Lower leg skin (tissue), 4 donors: ENCODE measurements around the gene PDE8A. TPM values are rescaled to one million over a fixed set of nuclear protein-coding genes. Genes with fewer than 3 reads are reported as not detected.

Experiments
- DNase-seq, 2 donors: peaks; one replicate each; pipeline ENCODE4 v3.0.0-alpha.2; 2019; ENCODE audit warnings: low spot score in 2 of 2
- H3K4me3 ChIP-seq: fragments of 200-600 bp; sonication (generic); 2 replicates; pipeline ENCODE4 v1.5.1; 2017; ENCODE audit warnings: mild to moderate bottlenecking, low read depth; ENCODE audit not compliant: poor library complexity, severe bottlenecking
- POLR2A ChIP-seq, 2 donors: fragments of 450-650 bp; IDR thresholded peaks; one replicate each; pipeline ENCODE4 v1.6.1; 2016 to 2017; ENCODE audit warnings: antibody characterized with exemption in 2 of 2, mild to moderate bottlenecking in 1 of 2, moderate library complexity in 1 of 2
- WGBS, 2 donors: methylation state at CpG; one replicate each; pipeline ENCODE4 v1.1.5; 2018; 5-methylcytosine and 5-hydroxymethylcytosine counted together
- intact Hi-C: fragments of 100-400 bp; cut with DNase I; formaldehyde crosslinking; loops from one replicate; pipeline ENCODE4 v1.15.0; 2023; ENCODE audit warnings: low total_unique reads
- total RNA-seq, 4 donors: library from RNA; depleted of rRNA; stranded (reverse); fragments of >200 nt; gene quantifications; one replicate each; pipeline ENCODE4 v1.1.0, GENCODE V29; 2016
- TF ChIP-seq, protein P1 (sequence below), 3 donors: fragments of 450-650 bp; IDR thresholded peaks; one replicate each; pipeline ENCODE4 v1.5.1; 2016; ENCODE audit warnings: antibody characterized with exemption in 3 of 3, mild to moderate bottlenecking in 3 of 3, moderate library complexity in 2 of 3

The PDE8A gene
- total RNA-seq, 4 donors from 2014 or later, result 14.7 to 23.1 (median 19.4) TPM

DNA sequence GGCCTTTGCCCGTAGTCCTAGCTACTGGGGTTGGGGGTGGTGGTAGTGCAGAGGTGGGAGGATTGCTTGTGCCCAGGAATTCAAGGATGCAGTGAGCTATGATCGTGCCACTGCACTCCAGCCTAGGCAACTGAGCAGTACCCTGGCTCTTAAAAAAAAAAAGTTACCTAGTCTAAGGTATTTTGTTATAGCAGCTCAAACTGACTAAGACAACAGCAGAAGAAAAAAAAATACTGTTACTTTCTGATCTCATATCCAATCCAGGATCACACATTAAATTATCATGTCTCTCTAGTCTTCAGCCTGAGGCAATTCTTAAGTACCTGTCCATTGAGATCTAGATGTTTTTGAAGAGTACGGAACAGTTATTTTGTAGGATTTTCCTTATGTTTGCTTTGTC lies 39.8 kb downstream of the PDE8A start:
- intact Hi-C loops, result no loop called here
- WGBS, 2 donors, result 98 to 99% methylated on average over 3 of the region's 3 CpGs
- TF ChIP-seq POLR2A (IDR thresholded peaks at IDR 0.05), result no peak
- TF ChIP-seq, protein P1, sequence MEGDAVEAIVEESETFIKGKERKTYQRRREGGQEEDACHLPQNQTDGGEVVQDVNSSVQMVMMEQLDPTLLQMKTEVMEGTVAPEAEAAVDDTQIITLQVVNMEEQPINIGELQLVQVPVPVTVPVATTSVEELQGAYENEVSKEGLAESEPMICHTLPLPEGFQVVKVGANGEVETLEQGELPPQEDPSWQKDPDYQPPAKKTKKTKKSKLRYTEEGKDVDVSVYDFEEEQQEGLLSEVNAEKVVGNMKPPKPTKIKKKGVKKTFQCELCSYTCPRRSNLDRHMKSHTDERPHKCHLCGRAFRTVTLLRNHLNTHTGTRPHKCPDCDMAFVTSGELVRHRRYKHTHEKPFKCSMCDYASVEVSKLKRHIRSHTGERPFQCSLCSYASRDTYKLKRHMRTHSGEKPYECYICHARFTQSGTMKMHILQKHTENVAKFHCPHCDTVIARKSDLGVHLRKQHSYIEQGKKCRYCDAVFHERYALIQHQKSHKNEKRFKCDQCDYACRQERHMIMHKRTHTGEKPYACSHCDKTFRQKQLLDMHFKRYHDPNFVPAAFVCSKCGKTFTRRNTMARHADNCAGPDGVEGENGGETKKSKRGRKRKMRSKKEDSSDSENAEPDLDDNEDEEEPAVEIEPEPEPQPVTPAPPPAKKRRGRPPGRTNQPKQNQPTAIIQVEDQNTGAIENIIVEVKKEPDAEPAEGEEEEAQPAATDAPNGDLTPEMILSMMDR (IDR thresholded peaks at IDR 0.05), result no peak
- no peak for DNase-seq
- no peak overlapping the region for H3K4me3 ChIP-seq

DNA sequence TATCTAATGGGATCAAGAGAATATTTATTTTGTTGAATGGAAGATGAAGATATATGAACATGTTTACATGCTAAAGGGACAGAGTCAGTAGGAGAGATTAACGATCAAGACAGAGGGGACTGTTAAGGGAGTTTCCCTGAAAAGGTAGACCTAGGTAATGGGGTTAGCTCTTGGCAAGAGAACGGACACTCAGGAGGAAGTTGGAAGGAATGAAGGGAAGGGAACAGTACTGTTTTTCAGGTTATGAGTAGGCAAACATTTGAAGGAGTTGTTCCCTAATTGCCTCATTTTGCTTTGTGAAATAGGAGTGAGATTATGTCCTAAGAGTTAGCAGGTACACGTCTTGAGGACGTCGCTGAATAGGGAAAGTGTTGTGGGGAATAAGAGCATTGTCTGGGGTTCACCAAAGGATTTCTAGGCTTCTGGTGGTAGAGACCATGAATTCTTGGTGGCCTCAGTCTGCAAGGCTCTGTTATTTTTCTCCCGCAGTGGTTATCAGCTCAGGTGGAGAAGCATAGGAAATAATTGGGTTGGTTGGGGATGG lies 41.3 kb downstream of the PDE8A start:
- 60 to 81% methylated on average over 6 of the region's 6 CpGs for WGBS, 2 donors
- no peak for TF ChIP-seq POLR2A (IDR thresholded peaks at IDR 0.05)
- TF ChIP-seq, protein P1 (IDR thresholded peaks at IDR 0.05), result no peak
- no peak overlapping the region for H3K4me3 ChIP-seq
- no peak for DNase-seq
- intact Hi-C loops, result no loop called here

DNA sequence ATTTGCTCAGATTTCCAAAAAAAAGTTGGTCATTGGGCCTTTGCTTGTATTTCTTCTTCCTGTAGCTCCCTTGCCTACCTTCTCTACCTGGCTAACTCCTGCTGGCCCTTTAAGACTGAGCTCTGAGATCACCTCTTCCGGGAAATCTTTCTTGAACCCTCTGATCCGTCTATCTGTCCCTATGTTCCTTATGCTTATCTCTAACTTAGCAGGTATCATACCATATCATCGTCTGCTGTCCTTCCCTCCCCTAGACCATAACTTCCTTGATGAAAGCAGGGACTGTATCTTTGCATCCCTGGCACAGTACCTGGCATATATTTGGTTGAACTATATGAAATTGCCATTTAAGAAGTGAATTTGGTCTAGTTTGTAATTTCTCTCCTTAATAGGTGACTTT lies 42.3 kb downstream of the PDE8A start:
- H3K4me3 ChIP-seq, result no peak overlapping the region
- 88 to 91% methylated on average over 3 of the region's 3 CpGs for WGBS, 2 donors
- no peak for DNase-seq
- TF ChIP-seq, protein P1 (IDR thresholded peaks at IDR 0.05), result no peak
- no peak for TF ChIP-seq POLR2A (IDR thresholded peaks at IDR 0.05)
- intact Hi-C loops, result no loop called here

DNA sequence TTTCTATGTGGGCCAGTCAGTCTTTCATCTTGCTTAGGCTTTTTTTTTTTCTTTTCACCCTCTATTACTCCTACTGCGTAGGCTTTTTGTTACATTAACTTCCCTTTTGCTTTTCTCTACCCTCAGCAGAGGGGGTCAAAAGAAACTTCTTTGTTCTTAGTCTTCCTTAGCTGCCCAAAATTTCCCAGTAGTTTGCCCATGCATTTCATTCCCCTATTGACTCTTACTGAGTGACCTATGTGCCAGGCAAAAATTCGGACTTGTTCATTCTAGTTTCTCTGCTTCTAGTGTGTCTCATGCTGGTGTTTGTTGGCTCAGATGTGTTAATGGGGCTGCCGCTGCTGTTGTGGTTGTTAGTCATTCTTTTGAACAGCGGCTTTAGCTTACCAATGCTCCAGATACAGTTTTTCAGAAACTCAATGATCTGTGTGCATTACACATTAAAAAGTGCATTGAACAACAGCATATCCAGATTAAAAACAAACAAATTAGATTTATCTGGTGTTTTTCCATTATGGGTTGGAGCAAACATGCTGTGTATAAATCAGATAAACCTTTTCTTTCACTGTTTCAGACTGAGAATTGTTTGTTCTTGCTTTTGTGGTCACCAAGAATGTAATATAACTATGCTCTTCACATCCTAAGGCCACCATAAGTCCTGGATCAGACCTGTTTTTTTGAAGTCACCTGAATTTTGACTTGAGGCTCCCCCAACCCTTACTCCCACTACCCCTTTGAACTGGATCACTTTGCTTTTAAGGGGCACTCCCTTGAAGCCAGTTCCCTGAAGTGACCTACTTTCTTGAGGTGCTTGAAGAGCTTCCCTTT lies 43.1 kb downstream of the PDE8A start:
- no peak overlapping the region for H3K4me3 ChIP-seq
- WGBS, 2 donors, result 50 to 68% methylated on average over 4 of the region's 4 CpGs
- no peak for TF ChIP-seq POLR2A (IDR thresholded peaks at IDR 0.05)
- TF ChIP-seq, protein P1 (IDR thresholded peaks at IDR 0.05), result no peak
- intact Hi-C loops, result no loop called here
- no peak for DNase-seq

DNA sequence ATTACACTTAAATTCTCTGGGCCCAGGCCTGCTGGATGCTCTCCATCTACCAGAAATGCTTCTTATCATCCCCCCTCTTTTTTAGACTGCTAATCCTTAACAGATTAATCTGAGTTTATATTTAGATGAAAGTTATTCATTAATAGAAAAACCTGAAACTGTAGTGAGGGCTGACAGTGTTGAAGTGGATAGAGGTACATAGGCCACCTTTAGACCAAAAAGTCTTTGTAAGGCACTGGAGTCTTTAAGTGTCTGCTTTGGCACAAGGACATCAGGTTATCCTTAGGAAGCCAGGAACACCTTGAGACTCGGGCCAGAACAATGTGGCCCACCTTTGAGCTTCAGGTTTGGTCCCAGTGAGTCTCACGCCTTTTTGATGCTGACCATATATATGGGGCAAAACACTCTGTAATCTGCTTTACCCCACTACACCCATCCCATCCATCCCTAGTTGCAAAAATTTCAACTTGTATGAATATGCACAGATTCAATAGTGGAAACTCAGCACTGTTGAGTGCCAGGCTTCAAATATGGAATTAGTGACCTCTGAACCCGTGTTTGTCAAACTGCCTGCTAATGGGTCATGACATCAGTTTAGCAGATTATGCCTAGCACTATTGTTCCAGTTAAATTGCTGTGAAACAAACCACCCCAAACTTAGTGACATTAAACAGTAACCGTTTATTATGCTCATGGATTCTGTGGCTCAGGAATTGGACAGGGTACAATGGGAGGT lies 44.0 kb downstream of the PDE8A start:
- WGBS, 2 donors, result 77 to 85% methylated on average over 4 of the region's 4 CpGs
- H3K4me3 ChIP-seq, result no peak overlapping the region
- no peak for DNase-seq
- TF ChIP-seq, protein P1 (IDR thresholded peaks at IDR 0.05), result no peak
- no peak for TF ChIP-seq POLR2A (IDR thresholded peaks at IDR 0.05)
- intact Hi-C loops, result no loop called here
